H9 (cell line): ENCODE measurements around the gene LYPD6. TPM values are rescaled to one million over a fixed set of nuclear protein-coding genes. Genes with fewer than 3 reads are reported as not detected.
"Not testable (repeated sequence)": the region's sequence is repeated elsewhere in the genome, so short reads cannot be mapped to it uniquely, and the experiment has no call there.

ENCODE experiments used
- DNase-seq: peaks from one replicate; pipeline ENCODE4 v3.0.0-alpha.2; 2017
- H2AFZ ChIP-seq: one replicate; pipeline ENCODE4 v1.6.1; 2013; ENCODE audit warnings: mild to moderate bottlenecking, low read length, control low read depth, moderate library complexity
- H2AK5ac ChIP-seq: 2 replicates; pipeline ENCODE4 v1.6.1; 2013; ENCODE audit warnings: low read length, control low read depth, mixed read lengths; ENCODE audit not compliant: insufficient read length
- H2BK120ac ChIP-seq: one replicate; pipeline ENCODE4 v1.6.1; 2013; ENCODE audit warnings: low read depth, mild to moderate bottlenecking, low read length, control low read depth, inconsistent platforms; ENCODE audit not compliant: poor library complexity, severe bottlenecking
- H2BK12ac ChIP-seq: 2 replicates; pipeline ENCODE4 v1.6.1; 2013; ENCODE audit warnings: low read length, control low read depth, mixed read lengths, low read depth; ENCODE audit not compliant: insufficient read length
- H2BK15ac ChIP-seq: 2 replicates; pipeline ENCODE4 v1.6.1; 2013; ENCODE audit warnings: low read depth, low read length, control low read depth
- H2BK20ac ChIP-seq: one replicate; pipeline ENCODE4 v1.6.1; 2013; ENCODE audit warnings: low read depth, mild to moderate bottlenecking, low read length, control low read depth, inconsistent platforms; ENCODE audit not compliant: poor library complexity, severe bottlenecking
- H2BK5ac ChIP-seq: 2 replicates; pipeline ENCODE4 v1.6.1; 2013; ENCODE audit warnings: low read length, control low read depth, mixed read lengths; ENCODE audit not compliant: insufficient read length
- H3K14ac ChIP-seq: 2 replicates; pipeline ENCODE4 v1.6.1; 2013; ENCODE audit warnings: low read length, control low read depth; ENCODE audit not compliant: insufficient read depth
- H3K18ac ChIP-seq: 2 replicates; pipeline ENCODE4 v1.6.1; 2013; ENCODE audit warnings: low read depth, mild to moderate bottlenecking, mixed read lengths, low read length, control low read depth; ENCODE audit not compliant: insufficient read length
- H3K23ac ChIP-seq: 2 replicates; pipeline ENCODE4 v1.6.1; 2013; ENCODE audit warnings: low read length, control low read depth, mixed read lengths, low read depth; ENCODE audit not compliant: insufficient read length
- H3K23me2 ChIP-seq: 2 replicates; pipeline ENCODE4 v1.6.1; 2013; ENCODE audit warnings: low read depth, mild to moderate bottlenecking, mixed read lengths, low read length, control low read depth; ENCODE audit not compliant: insufficient read length, poor library complexity, severe bottlenecking
- H3K27ac ChIP-seq: 2 replicates; pipeline ENCODE4 v1.5.1; 2013; ENCODE audit warnings: low read length, control low read depth, mixed read lengths, low read depth; ENCODE audit not compliant: insufficient read length
- H3K27me3 ChIP-seq: 2 replicates; pipeline ENCODE4 v1.6.1; 2013; ENCODE audit warnings: low read length, control low read depth, inconsistent platforms; ENCODE audit not compliant: insufficient read depth
- H3K4ac ChIP-seq: 2 replicates; pipeline ENCODE4 v1.6.1; 2013; ENCODE audit warnings: low read depth, mild to moderate bottlenecking, control low read depth, inconsistent platforms, low read length, moderate library complexity
- H3K4me1 ChIP-seq: 2 replicates; pipeline ENCODE4 v1.6.1; 2013; ENCODE audit warnings: low read length, control low read depth, inconsistent platforms; ENCODE audit not compliant: insufficient read depth
- H3K4me2 ChIP-seq: 2 replicates; pipeline ENCODE4 v1.6.1; 2013; ENCODE audit warnings: low read length, control low read depth, mixed read lengths; ENCODE audit not compliant: insufficient read length, insufficient read depth
- H3K56ac ChIP-seq: 2 replicates; pipeline ENCODE4 v1.6.1; 2013; ENCODE audit warnings: low read depth, mild to moderate bottlenecking, mixed read lengths, low read length, control low read depth; ENCODE audit not compliant: insufficient read length
- H3K79me1 ChIP-seq: 2 replicates; pipeline ENCODE4 v1.6.1; 2013; ENCODE audit warnings: low read depth, mild to moderate bottlenecking, moderate library complexity, low read length, control low read depth, inconsistent platforms; ENCODE audit not compliant: insufficient read depth, poor library complexity, severe bottlenecking
- H3K79me2 ChIP-seq: 2 replicates; pipeline ENCODE4 v1.6.1; 2013; ENCODE audit warnings: low read length, control low read depth, inconsistent platforms; ENCODE audit not compliant: insufficient read depth
- H3K9ac ChIP-seq: 2 replicates; pipeline ENCODE4 v1.6.1; 2013; ENCODE audit warnings: low read length, control low read depth, mixed read lengths; ENCODE audit not compliant: insufficient read length; ENCODE audit errors: extremely low read depth
- H3K9me3 ChIP-seq: one replicate; pipeline ENCODE4 v1.6.1; 2013; ENCODE audit warnings: low read depth, low read length, inconsistent platforms; ENCODE audit not compliant: control insufficient read depth
- H3T11ph ChIP-seq: one replicate; pipeline ENCODE4 v1.6.1; 2013; ENCODE audit warnings: mild to moderate bottlenecking, low read length, control low read depth, inconsistent platforms
- H4K20me1 ChIP-seq: one replicate; pipeline ENCODE4 v1.6.1; 2013; ENCODE audit not compliant: control insufficient read depth, insufficient read length, insufficient read depth
- H4K5ac ChIP-seq: 2 replicates; pipeline ENCODE4 v1.6.1; 2013; ENCODE audit warnings: low read depth, mild to moderate bottlenecking, mixed read lengths, low read length, control low read depth; ENCODE audit not compliant: insufficient read length
- H4K8ac ChIP-seq: replicated peaks from 2 replicates; pipeline ENCODE4 v1.6.1; 2013; ENCODE audit warnings: low read length, control low read depth, mixed read lengths, low read depth; ENCODE audit not compliant: insufficient read length
- H4K91ac ChIP-seq: 2 replicates; pipeline ENCODE4 v1.6.1; 2013; ENCODE audit warnings: low read depth, mild to moderate bottlenecking, moderate library complexity, mixed read lengths, low read length, control low read depth; ENCODE audit not compliant: insufficient read length
- H3K27ac Mint-ChIP-seq, 3 experiments: 2 replicates in 2 of 3; 3 replicates in 1 of 3; pipeline ENCODE4 v1.8.0; 2020 to 2021; ENCODE audit warnings: mixed read lengths in 3 of 3, mild to moderate bottlenecking in 1 of 3, moderate library complexity in 1 of 3
- H3K27me3 Mint-ChIP-seq: 2 replicates; pipeline ENCODE4 v1.8.0; 2021; ENCODE audit warnings: low read depth, mild to moderate bottlenecking, moderate library complexity, mixed read lengths
- H3K36me3 Mint-ChIP-seq, 3 experiments: 2 replicates in 2 of 3; 3 replicates in 1 of 3; pipeline ENCODE4 v1.8.0; 2020 to 2021; ENCODE audit warnings: low read depth in 3 of 3, mixed read lengths in 3 of 3; ENCODE audit not compliant: insufficient read depth in 1 of 3
- H3K4me1 Mint-ChIP-seq, 2 experiments: 2 replicates each; pipeline ENCODE4 v1.8.0; 2020; ENCODE audit warnings: mixed read lengths in 2 of 2
- H3K4me3 Mint-ChIP-seq, 2 experiments: 2 replicates in 1 of 2; 3 replicates in 1 of 2; pipeline ENCODE4 v1.8.0; 2020 to 2021; ENCODE audit warnings: mild to moderate bottlenecking in 2 of 2, mixed read lengths in 2 of 2, moderate library complexity in 1 of 2
- H3K9me3 Mint-ChIP-seq, 2 experiments: 2 replicates in 1 of 2; 3 replicates in 1 of 2; pipeline ENCODE4 v1.8.0; 2020; ENCODE audit warnings: mild to moderate bottlenecking in 2 of 2, mixed read lengths in 2 of 2, moderate library complexity in 1 of 2
- WGBS: extraction: QIAGEN DNeasy Blood & Tissue Kit; methylation state at CpG from one replicate; pipeline ENCODE4 v1.1.7; 2013; ENCODE audit warnings: missing lambda C conversion rate, low lambda C conversion rate, mixed read lengths; ENCODE audit not compliant: insufficient read length; ENCODE audit errors: extremely low coverage; 5-methylcytosine and 5-hydroxymethylcytosine counted together
- total RNA-seq: library from RNA; stranded (reverse); gene quantifications from 2 replicates; pipeline ENCODE4 v1.2.1, GENCODE V29; 2021
- TF ChIP-seq, protein P1 (sequence below): fragments of 200-600 bp; sonication (generic); conservative IDR thresholded peaks from 3 replicates; pipeline ENCODE4 v1.8.0; 2021; ENCODE audit warnings: antibody characterized with exemption, mild to moderate bottlenecking

The LYPD6 gene
- total RNA-seq, 1 experiment from 2014 or later, result 3.0 TPM

DNA sequence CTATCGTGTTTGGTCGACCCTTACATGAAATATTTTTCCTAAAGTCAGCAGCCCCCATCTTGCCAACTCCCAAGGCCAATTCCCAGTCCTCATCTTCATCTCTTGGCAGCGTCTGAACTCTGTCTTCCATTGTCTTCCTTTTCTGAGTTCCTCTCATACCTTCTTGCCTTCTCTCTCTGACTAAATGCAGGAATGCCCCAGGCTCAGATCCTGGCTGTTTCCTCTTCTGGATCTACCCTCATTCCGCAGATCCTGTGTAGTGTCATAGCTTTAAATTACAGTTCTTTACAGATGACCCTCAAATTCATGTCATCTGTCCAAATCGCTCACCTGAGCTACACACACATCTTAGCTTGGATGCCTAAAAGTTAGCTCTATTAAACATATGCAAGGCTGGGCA, 162.5 kb downstream of the LYPD6 start:
- Histone ChIP-seq H3K18ac (no peak overlapping the region), H3K27me3 (no peaks in the 10 kb centered on the region), H3K9me3 (no peaks in the 10 kb centered on the region), H3K79me2 (no peaks in the 10 kb centered on the region), H4K5ac (no peak overlapping the region), H3K14ac (no peak overlapping the region), H3T11ph (no peak overlapping the region), H2BK120ac (no peak overlapping the region), H2BK5ac (no peak overlapping the region), H3K23me2 (no peaks in the 10 kb centered on the region), H2BK20ac (no peak overlapping the region), H2BK12ac (no peak overlapping the region), H4K91ac (no peak overlapping the region), H4K8ac (no peak overlapping the region), H3K4me2 (no peak overlapping the region), H3K79me1 (no peaks in the 10 kb centered on the region), H2AK5ac (no peak overlapping the region), H3K9ac (no peak overlapping the region), H3K4me1 (peaks cover 6% of the 10 kb centered on the region; the same call in 1 of the 2 replicates), H4K20me1 (no peaks in the 10 kb centered on the region), H3K27ac (no peak overlapping the region), H3K4ac (no peak overlapping the region), H2AFZ (no peak overlapping the region), H3K23ac (no peak overlapping the region), H3K56ac (no peak overlapping the region), H2BK15ac (no peak overlapping the region)
- H3K27me3 Mint-ChIP-seq, result no peaks in the 10 kb centered on the region; the same call in none of the 2 replicates
- TF ChIP-seq, protein P1, sequence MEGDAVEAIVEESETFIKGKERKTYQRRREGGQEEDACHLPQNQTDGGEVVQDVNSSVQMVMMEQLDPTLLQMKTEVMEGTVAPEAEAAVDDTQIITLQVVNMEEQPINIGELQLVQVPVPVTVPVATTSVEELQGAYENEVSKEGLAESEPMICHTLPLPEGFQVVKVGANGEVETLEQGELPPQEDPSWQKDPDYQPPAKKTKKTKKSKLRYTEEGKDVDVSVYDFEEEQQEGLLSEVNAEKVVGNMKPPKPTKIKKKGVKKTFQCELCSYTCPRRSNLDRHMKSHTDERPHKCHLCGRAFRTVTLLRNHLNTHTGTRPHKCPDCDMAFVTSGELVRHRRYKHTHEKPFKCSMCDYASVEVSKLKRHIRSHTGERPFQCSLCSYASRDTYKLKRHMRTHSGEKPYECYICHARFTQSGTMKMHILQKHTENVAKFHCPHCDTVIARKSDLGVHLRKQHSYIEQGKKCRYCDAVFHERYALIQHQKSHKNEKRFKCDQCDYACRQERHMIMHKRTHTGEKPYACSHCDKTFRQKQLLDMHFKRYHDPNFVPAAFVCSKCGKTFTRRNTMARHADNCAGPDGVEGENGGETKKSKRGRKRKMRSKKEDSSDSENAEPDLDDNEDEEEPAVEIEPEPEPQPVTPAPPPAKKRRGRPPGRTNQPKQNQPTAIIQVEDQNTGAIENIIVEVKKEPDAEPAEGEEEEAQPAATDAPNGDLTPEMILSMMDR, result no peak
- no peak overlapping the region for H3K4me3 Mint-ChIP-seq
- no peak overlapping the region; a peak in 1 of 7 replicates for H3K27ac Mint-ChIP-seq
- H3K4me1 Mint-ChIP-seq, result peaks cover 17 to 19% of the 10 kb centered on the region in 2 experiments
- peaks cover 0 to 2% of the 10 kb centered on the region in 2 experiments; a peak in 2 of 5 replicates for H3K9me3 Mint-ChIP-seq
- WGBS, result no CpG with 5 or more reads among the region's 5 CpGs
- DNase-seq, result no peak
- H3K36me3 Mint-ChIP-seq, result no peaks in the 10 kb centered on the region; a peak in 1 of 7 replicates

DNA sequence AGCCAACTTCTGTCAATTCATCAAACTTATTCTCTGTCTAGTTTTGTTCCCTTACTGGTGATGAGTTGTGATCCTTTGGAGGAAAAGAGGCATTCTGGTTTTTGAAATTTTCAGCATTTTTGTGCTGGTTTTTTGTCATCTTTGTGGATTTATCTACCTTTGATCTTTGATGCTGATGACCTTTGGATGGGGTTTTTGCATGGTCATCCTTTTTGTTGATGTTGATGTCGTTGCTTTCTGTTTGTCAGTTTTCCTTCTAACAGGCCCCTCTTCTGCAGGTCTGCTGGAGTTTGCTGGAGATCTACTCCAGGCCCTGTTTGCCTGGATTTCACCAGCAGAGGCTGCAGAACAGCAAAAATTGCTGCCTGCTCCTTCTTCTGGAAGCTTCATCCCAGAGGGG, 168.8 kb downstream of the LYPD6 start:
- not testable (repeated sequence) for H3K36me3 Mint-ChIP-seq, H2BK20ac ChIP-seq, H3K27me3 Mint-ChIP-seq, H3K4me2 ChIP-seq, H3T11ph ChIP-seq, H3K56ac ChIP-seq, H3K9me3 ChIP-seq, H4K5ac ChIP-seq, DNase-seq, H4K91ac ChIP-seq, H4K20me1 ChIP-seq, H3K79me2 ChIP-seq, H3K4me1 Mint-ChIP-seq, H2AK5ac ChIP-seq, H2AFZ ChIP-seq, H3K27me3 ChIP-seq, H2BK5ac ChIP-seq, H3K18ac ChIP-seq, H3K23ac ChIP-seq, H2BK15ac ChIP-seq, H3K4me1 ChIP-seq, H3K79me1 ChIP-seq, H2BK120ac ChIP-seq, H2BK12ac ChIP-seq, H4K8ac ChIP-seq, H3K4me3 Mint-ChIP-seq, H3K27ac Mint-ChIP-seq, H3K4ac ChIP-seq, H3K14ac ChIP-seq, H3K27ac ChIP-seq, H3K23me2 ChIP-seq, H3K9ac ChIP-seq
- H3K9me3 Mint-ChIP-seq, result peaks cover 8 to 12% of the 10 kb centered on the region in 2 experiments; a peak in 4 of 5 replicates
- WGBS, result no CpG with 5 or more reads among the region's 1 CpG
